Neural cell (in vitro differentiated cells): Measurements from ENCODE around the gene OR2S2. TPM values are rescaled to one million over a fixed set of nuclear protein-coding genes. Genes with fewer than 3 reads are reported as not detected.

ENCODE experiments used
- H2AFZ ChIP-seq: fragments of 200-600, 300-800 bp; sonication (generic), shearing (Covaris generic); 2 replicates; pipeline ENCODE4 v1.6.0; 2014; ENCODE audit warnings: low read depth, mild to moderate bottlenecking, antibody characterized with exemption, low read length, moderate library complexity
- H3F3A ChIP-seq: fragments of 200-600 bp; shearing (Covaris generic); 2 replicates; pipeline ENCODE4 v1.6.1; 2016; ENCODE audit warnings: mild to moderate bottlenecking, moderate library complexity, mixed read lengths, antibody characterized with exemption, low read length; ENCODE audit not compliant: insufficient read depth, poor library complexity, severe bottlenecking
- H3K27ac ChIP-seq: fragments of 200-600, 300-800 bp; sonication (generic), shearing (Covaris generic); 2 replicates; pipeline ENCODE4 v1.5.1; 2014; ENCODE audit warnings: mild to moderate bottlenecking, low read length, moderate library complexity
- H3K27me3 ChIP-seq: fragments of 300-800, 200-600 bp; sonication (generic), shearing (Covaris generic); 2 replicates; pipeline ENCODE4 v1.6.0; 2014; ENCODE audit warnings: mild to moderate bottlenecking, low read depth, low read length, moderate library complexity; ENCODE audit not compliant: insufficient read depth
- H3K36me3 ChIP-seq: fragments of 300-800, 200-600 bp; sonication (generic), shearing (Covaris generic); 2 replicates; pipeline ENCODE4 v1.5.1; 2014; ENCODE audit warnings: mild to moderate bottlenecking, antibody characterized with exemption, low read length, moderate library complexity; ENCODE audit not compliant: insufficient read depth
- H3K4me2 ChIP-seq: fragments of 300-800, 200-600 bp; sonication (generic), shearing (Covaris generic); 2 replicates; pipeline ENCODE4 v1.6.0; 2014; ENCODE audit warnings: mild to moderate bottlenecking, low read length
- H3K4me3 ChIP-seq: fragments of 300-800, 200-600 bp; sonication (generic), shearing (Covaris generic); 2 replicates; pipeline ENCODE4 v1.5.1; 2014; ENCODE audit warnings: mild to moderate bottlenecking, low read length, moderate library complexity
- H3K79me2 ChIP-seq: fragments of 200-600 bp; shearing (Covaris generic); replicated peaks from 2 replicates; pipeline ENCODE4 v1.6.0; 2014; ENCODE audit warnings: mild to moderate bottlenecking, low read length, moderate library complexity; ENCODE audit not compliant: insufficient read depth
- H3K9ac ChIP-seq: fragments of 300-800, 200-600 bp; sonication (generic), shearing (Covaris generic); 2 replicates; pipeline ENCODE4 v1.6.1; 2016; ENCODE audit warnings: mild to moderate bottlenecking, low read length, mixed read lengths
- H3K9me2 ChIP-seq: fragments of 200-600 bp; shearing (Covaris generic); 2 replicates; pipeline ENCODE4 v1.6.1; 2016; ENCODE audit warnings: mild to moderate bottlenecking, low read length, mixed read lengths; ENCODE audit not compliant: insufficient read depth
- H3K9me3 ChIP-seq: fragments of 200-600, 300-800 bp; sonication (generic), shearing (Covaris generic); 2 replicates; pipeline ENCODE4 v1.6.1; 2016; ENCODE audit warnings: mild to moderate bottlenecking, mixed run types, low read length, moderate library complexity, mixed read lengths
- H4K20me1 ChIP-seq: fragments of 200-600 bp; shearing (Covaris generic); 2 replicates; pipeline ENCODE4 v1.6.1; 2016; ENCODE audit warnings: mild to moderate bottlenecking, mixed run types; ENCODE audit not compliant: insufficient read depth
- CTCF ChIP-seq: fragments of 450-650 bp; IDR thresholded peaks from 2 replicates; pipeline ENCODE4 v1.5.1; 2014; ENCODE audit warnings: antibody characterized with exemption, mild to moderate bottlenecking, moderate library complexity; ENCODE audit not compliant: poor library complexity, severe bottlenecking
- EP300 ChIP-seq: fragments of 450-650 bp; conservative IDR thresholded peaks from 2 replicates; pipeline ENCODE4 v1.6.1; 2014; ENCODE audit warnings: antibody characterized with exemption, mild to moderate bottlenecking, moderate library complexity; ENCODE audit not compliant: poor library complexity, severe bottlenecking
- EZH2 ChIP-seq: fragments of 200-600, 300-800 bp; shearing (Covaris generic), sonication (generic); IDR thresholded peaks from 2 replicates; pipeline ENCODE4 v1.6.1; 2014; ENCODE audit warnings: antibody characterized with exemption, low read length, borderline replicate concordance, mild to moderate bottlenecking; ENCODE audit not compliant: insufficient read depth, poor library complexity, severe bottlenecking
- MXI1 ChIP-seq: fragments of 450-650 bp; conservative IDR thresholded peaks from 2 replicates; pipeline ENCODE4 v1.6.1; 2014; ENCODE audit warnings: antibody characterized with exemption, mild to moderate bottlenecking; ENCODE audit not compliant: poor library complexity, severe bottlenecking
- POLR2AphosphoS5 ChIP-seq: IDR thresholded peaks from 2 replicates; pipeline ENCODE4 v1.6.1; 2012
- RAD21 ChIP-seq: fragments of 450-650 bp; conservative IDR thresholded peaks from 2 replicates; pipeline ENCODE4 v1.6.1; 2014; ENCODE audit warnings: antibody characterized with exemption, mild to moderate bottlenecking, moderate library complexity
- REST ChIP-seq: IDR thresholded peaks from 2 replicates; pipeline ENCODE4 v1.6.1; 2012; ENCODE audit warnings: borderline replicate concordance
- SMC3 ChIP-seq: fragments of 450-650 bp; conservative IDR thresholded peaks from 2 replicates; pipeline ENCODE4 v1.6.1; 2014; ENCODE audit warnings: antibody characterized with exemption, mild to moderate bottlenecking, moderate library complexity; ENCODE audit not compliant: poor library complexity
- TAF1 ChIP-seq: IDR thresholded peaks from 2 replicates; pipeline ENCODE4 v1.6.1; 2012; ENCODE audit warnings: low read depth
- polyA plus RNA-seq: library from polyadenylated mRNA; depleted of rRNA; stranded (reverse); fragments of >200 nt; gene quantifications from 2 replicates; pipeline ENCODE4 v1.2.3, GENCODE V29; 2014

The OR2S2 gene
- polyA plus RNA-seq, 1 donor from 2014 or later, result not detected

GRCh38 chr9:35937227-35937626 is 20.7 kb downstream of the OR2S2 start:
- H3K9me3 ChIP-seq, result no peaks in the 10 kb centered on the region
- H3K79me2 ChIP-seq, result no peaks in the 10 kb centered on the region
- no peaks in the 10 kb centered on the region for H4K20me1 ChIP-seq
- no peak overlapping the region for H3K4me2 ChIP-seq
- no peaks in the 10 kb centered on the region for H3F3A ChIP-seq
- no peak overlapping the region for H2AFZ ChIP-seq
- H3K27ac ChIP-seq, result no peak overlapping the region
- no peak overlapping the region for H3K4me3 ChIP-seq
- no peaks in the 10 kb centered on the region for H3K36me3 ChIP-seq
- H3K9ac ChIP-seq, result no peak overlapping the region
- TF ChIP-seq EZH2, result no peak
- TF ChIP-seq POLR2AphosphoS5, result no peak
- no peak for TF ChIP-seq CTCF
- TF ChIP-seq RAD21, result no peak
- no peak for TF ChIP-seq MXI1
- TF ChIP-seq TAF1, result no peak
- no peak for TF ChIP-seq REST
- no peak for TF ChIP-seq EP300
- TF ChIP-seq SMC3, result no peak
- no peaks in the 10 kb centered on the region for H3K27me3 ChIP-seq
- H3K9me2 ChIP-seq, result no peaks in the 10 kb centered on the region

GRCh38 chr9:35935755-35936509 is 22.0 kb downstream of the OR2S2 start:
- Histone ChIP-seq H3K27ac (no peak overlapping the region), H4K20me1 (no peaks in the 10 kb centered on the region), H3K9me3 (no peaks in the 10 kb centered on the region), H3K36me3 (no peaks in the 10 kb centered on the region), H3F3A (no peaks in the 10 kb centered on the region), H3K9me2 (no peaks in the 10 kb centered on the region), H3K27me3 (no peaks in the 10 kb centered on the region), H3K79me2 (no peaks in the 10 kb centered on the region), H3K9ac (no peak overlapping the region), H3K4me2 (no peak overlapping the region), H2AFZ (no peak overlapping the region), H3K4me3 (no peak overlapping the region)
- TF ChIP-seq EP300 (no peak), TAF1 (no peak), MXI1 (no peak), POLR2AphosphoS5 (no peak), EZH2 (no peak), RAD21 (no peak), SMC3 (no peak), CTCF (no peak), REST (no peak)
